HEK293 (cell line): ENCODE results near the gene DCTN3.
A peak's percentile ranks its signal among the peaks of the same experiment; 100 is the strongest.

Experiments
- CTCF ChIA-PET: fragments of 350-600 bp; formaldehyde crosslinking; extraction: SDS; loops from one replicate; lab custom pipeline; 2021; ENCODE audit warnings: antibody characterized with exemption; lab: Yijun Ruan, JAX
- POLR2A ChIA-PET: fragments of 300-600 bp; formaldehyde crosslinking; extraction: SDS; loops from one replicate; lab custom pipeline; 2020; ENCODE audit warnings: antibody characterized with exemption, inconsistent platforms; lab: Yijun Ruan, JAX
- H3K27ac ChIP-seq: fragments of 200-500 bp; sonication (Bioruptor generic); 2 replicates; pipeline ENCODE4 v1.5.1; 2014; ENCODE audit warnings: low read depth, low read length, control low read depth, inconsistent platforms; ENCODE audit errors: extremely low read depth
- H3K36me3 ChIP-seq, 2 experiments: fragments of 200-500 bp in 1 of 2; sonication (Bioruptor generic) in 1 of 2; 1 replicate in 1 of 2; 2 replicates in 1 of 2; pipeline ENCODE4 v1.5.1; 2014 to 2017; ENCODE audit warnings: inconsistent platforms in 2 of 2, low read length in 2 of 2; ENCODE audit not compliant: control insufficient read depth in 2 of 2, insufficient read depth in 1 of 2
- H3K4me1 ChIP-seq: fragments of 200-500 bp; sonication (Bioruptor generic); 2 replicates; pipeline ENCODE4 v1.5.1; 2014; ENCODE audit warnings: mild to moderate bottlenecking, low read length, inconsistent platforms; ENCODE audit not compliant: control insufficient read depth, insufficient read depth
- H3K4me3 ChIP-seq: 2 replicates; pipeline ENCODE4 v1.5.1; 2011; ENCODE audit warnings: low read depth, mild to moderate bottlenecking, control low read depth, low read length, moderate library complexity
- H3K9me3 ChIP-seq: fragments of 200-500 bp; sonication (Bioruptor generic); 2 replicates; pipeline ENCODE4 v1.5.1; 2014; ENCODE audit warnings: low read depth, low read length, inconsistent platforms; ENCODE audit not compliant: control insufficient read depth, insufficient read depth
- EGR2 ChIP-seq: fragments of 450-650 bp; formaldehyde crosslinking; IDR thresholded peaks from 2 replicates; pipeline ENCODE4 v1.5.1; 2016; ENCODE audit warnings: low read depth, missing biosample characterization, missing genetic modification characterization
- KLF7 ChIP-seq: fragments of 450-650 bp; formaldehyde crosslinking; IDR thresholded peaks from 2 replicates; pipeline ENCODE4 v1.5.1; 2016; ENCODE audit warnings: missing biosample characterization, missing genetic modification characterization, borderline replicate concordance
- OVOL3 ChIP-seq: fragments of 450-650 bp; formaldehyde crosslinking; IDR thresholded peaks from 2 replicates; pipeline ENCODE4 v1.5.1; 2016; ENCODE audit warnings: missing biosample characterization, missing genetic modification characterization
- PRDM6 ChIP-seq: fragments of 450-650 bp; formaldehyde crosslinking; IDR thresholded peaks from 2 replicates; pipeline ENCODE4 v1.5.1; 2017; ENCODE audit warnings: missing biosample characterization, missing genetic modification characterization
- SCRT2 ChIP-seq: fragments of 450-650 bp; formaldehyde crosslinking; IDR thresholded peaks from 2 replicates; pipeline ENCODE4 v1.5.1; 2016; ENCODE audit warnings: missing biosample characterization, missing genetic modification characterization
- SP3 ChIP-seq: fragments of 450-650 bp; formaldehyde crosslinking; IDR thresholded peaks from 2 replicates; pipeline ENCODE4 v1.5.1; 2016; ENCODE audit warnings: missing biosample characterization, missing genetic modification characterization
- ZBTB10 ChIP-seq: fragments of 450-650 bp; formaldehyde crosslinking; IDR thresholded peaks from 2 replicates; pipeline ENCODE4 v1.5.1; 2016; ENCODE audit warnings: missing biosample characterization, missing genetic modification characterization
- ZFP69B ChIP-seq: fragments of 450-650 bp; formaldehyde crosslinking; IDR thresholded peaks from 2 replicates; pipeline ENCODE4 v1.5.1; 2016; ENCODE audit warnings: missing biosample characterization, missing genetic modification characterization
- ZIC2 ChIP-seq: fragments of 450-650 bp; formaldehyde crosslinking; IDR thresholded peaks from 2 replicates; pipeline ENCODE4 v1.5.1; 2016; ENCODE audit warnings: missing biosample characterization, missing genetic modification characterization
- ZNF112 ChIP-seq: fragments of 450-650 bp; formaldehyde crosslinking; IDR thresholded peaks from 2 replicates; pipeline ENCODE4 v1.5.0; 2017; ENCODE audit warnings: missing biosample characterization, missing genetic modification characterization
- ZNF133 ChIP-seq: fragments of 450-650 bp; formaldehyde crosslinking; IDR thresholded peaks from 2 replicates; pipeline ENCODE4 v1.5.1; 2016; ENCODE audit warnings: missing biosample characterization, missing genetic modification characterization
- ZNF148 ChIP-seq: fragments of 450-650 bp; formaldehyde crosslinking; IDR thresholded peaks from 2 replicates; pipeline ENCODE4 v1.5.0; 2017; ENCODE audit warnings: missing biosample characterization, missing genetic modification characterization, borderline replicate concordance
- ZNF174 ChIP-seq: fragments of 450-650 bp; formaldehyde crosslinking; IDR thresholded peaks from 2 replicates; pipeline ENCODE4 v1.5.0; 2017; ENCODE audit warnings: missing biosample characterization, mild to moderate bottlenecking, missing genetic modification characterization
- ZNF48 ChIP-seq: fragments of 450-650 bp; formaldehyde crosslinking; IDR thresholded peaks from 2 replicates; pipeline ENCODE4 v1.5.1; 2016; ENCODE audit warnings: missing biosample characterization, missing genetic modification characterization
- ZNF510 ChIP-seq: fragments of 450-650 bp; formaldehyde crosslinking; IDR thresholded peaks from 2 replicates; pipeline ENCODE4 v1.5.1; 2018; ENCODE audit warnings: mild to moderate bottlenecking, missing genetic modification characterization, missing biosample characterization; ENCODE audit not compliant: insufficient replicate concordance
- ZNF521 ChIP-seq: fragments of 450-650 bp; formaldehyde crosslinking; IDR thresholded peaks from 2 replicates; pipeline ENCODE4 v1.5.1; 2017; ENCODE audit warnings: missing biosample characterization, mild to moderate bottlenecking, missing genetic modification characterization
- ZNF571 ChIP-seq: fragments of 450-650 bp; formaldehyde crosslinking; IDR thresholded peaks from 2 replicates; pipeline ENCODE4 v1.5.0; 2017; ENCODE audit warnings: missing biosample characterization, missing genetic modification characterization
- ZNF664 ChIP-seq: fragments of 450-650 bp; formaldehyde crosslinking; IDR thresholded peaks from 2 replicates; pipeline ENCODE4 v1.5.1; 2016; ENCODE audit warnings: missing biosample characterization, missing genetic modification characterization
- ZSCAN30 ChIP-seq: fragments of 450-650 bp; IDR thresholded peaks from 2 replicates; pipeline ENCODE4 v1.5.1; 2018; ENCODE audit warnings: missing biosample characterization, mild to moderate bottlenecking, missing genetic modification characterization, moderate library complexity
- TF ChIP-seq, protein P1 (sequence below): fragments of 450-650 bp; formaldehyde crosslinking; IDR thresholded peaks from 2 replicates; pipeline ENCODE4 v1.5.1; 2016; ENCODE audit warnings: missing biosample characterization, missing genetic modification characterization

Gene DCTN3

GRCh38 chr9:34601937-34602573, 18.2 kb downstream of the DCTN3 start:
- TF ChIP-seq SCRT2 (tag by site-specific recombination) (0 out of 2 replicates have a peak, but pooled peaks have one; percentile 43), SP3 (tag by site-specific recombination) (no peak)
- ChIA-PET POLR2A (no interaction called here), CTCF (interaction anchor here (0.7 to 6.1 kb wide), 17 partner anchors 9 to 270 kb away, joined by 3 to 105 read pairs (median 11); partner anchors contain the start of genes CCL27 and MYORG)
- Histone ChIP-seq H3K27ac (no peak overlapping the region), H3K9me3 (no peaks in the 10 kb centered on the region), H3K36me3 (no peaks in the 10 kb centered on the region), H3K4me3 (no peak overlapping the region), H3K4me1 (no peaks in the 10 kb centered on the region)

DNA sequence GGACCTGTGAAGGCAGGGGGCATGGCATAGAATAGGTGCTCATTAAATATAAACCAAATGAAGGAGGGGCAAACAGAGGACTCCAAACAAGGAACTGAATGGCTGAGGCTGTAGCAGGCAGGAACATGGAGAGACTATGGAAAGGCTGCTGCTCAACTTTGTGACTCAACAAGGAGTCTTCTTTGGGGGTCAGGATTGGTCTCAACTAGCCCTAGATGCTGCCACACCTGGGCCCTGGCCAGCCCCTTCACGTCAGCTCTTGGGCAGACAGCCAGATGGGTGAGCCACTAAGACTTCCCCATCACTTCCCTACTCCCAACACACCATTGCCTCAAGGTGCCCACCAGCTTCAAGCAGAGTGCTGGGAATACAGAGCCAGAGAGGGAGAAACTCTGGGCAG, 19.4 kb downstream of the DCTN3 start:
- no peak for TF ChIP-seq OVOL3 (tag by site-specific recombination)
- peak; percentile 29; the same call in 1 of the 2 replicates for TF ChIP-seq ZNF664 (tag by site-specific recombination)
- TF ChIP-seq ZNF112 (tag by site-specific recombination): no peak
- TF ChIP-seq ZNF521 (tag by site-specific recombination): no peak
- Histone ChIP-seq H3K4me1 (no peaks in the 10 kb centered on the region), H3K4me3 (no peak overlapping the region), H3K36me3 (no peaks in the 10 kb centered on the region), H3K9me3 (no peaks in the 10 kb centered on the region), H3K27ac (no peak overlapping the region)
- ChIA-PET CTCF (interaction anchor here (0.7 to 4.8 kb wide), 5 partner anchors 9 to 197 kb away, joined by 3 to 30 read pairs (median 15); no protein-coding TSS in a partner anchor), POLR2A (no interaction called here)

DNA sequence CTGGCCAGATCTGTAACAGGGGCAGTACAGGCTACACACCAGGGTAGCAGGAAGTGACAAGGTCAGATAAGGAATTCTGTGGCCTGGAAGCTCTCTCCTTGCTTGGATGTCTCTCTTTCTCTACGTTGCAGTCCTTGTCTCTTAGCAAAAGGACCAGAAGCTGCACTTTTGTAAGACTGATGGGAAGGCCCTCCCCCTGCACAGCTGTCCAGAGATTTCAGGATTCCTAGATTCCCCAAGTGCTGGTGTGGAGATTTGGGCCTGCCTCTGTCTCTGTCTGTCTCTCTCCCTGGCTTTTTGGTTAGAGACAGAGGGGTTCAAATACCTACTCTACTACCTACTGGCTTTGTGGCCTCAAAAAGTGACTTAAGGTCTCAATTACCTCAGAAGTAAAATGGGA, 20.7 kb downstream of the DCTN3 start:
- TF ChIP-seq EGR2 (tag by site-specific recombination): no peak
- no peak for TF ChIP-seq ZBTB10 (tag by site-specific recombination)
- no peak for TF ChIP-seq PRDM6 (tag by site-specific recombination)
- TF ChIP-seq ZNF664 (tag by site-specific recombination): no peak
- TF ChIP-seq ZNF48 (tag by site-specific recombination): no peak
- TF ChIP-seq, protein P1, sequence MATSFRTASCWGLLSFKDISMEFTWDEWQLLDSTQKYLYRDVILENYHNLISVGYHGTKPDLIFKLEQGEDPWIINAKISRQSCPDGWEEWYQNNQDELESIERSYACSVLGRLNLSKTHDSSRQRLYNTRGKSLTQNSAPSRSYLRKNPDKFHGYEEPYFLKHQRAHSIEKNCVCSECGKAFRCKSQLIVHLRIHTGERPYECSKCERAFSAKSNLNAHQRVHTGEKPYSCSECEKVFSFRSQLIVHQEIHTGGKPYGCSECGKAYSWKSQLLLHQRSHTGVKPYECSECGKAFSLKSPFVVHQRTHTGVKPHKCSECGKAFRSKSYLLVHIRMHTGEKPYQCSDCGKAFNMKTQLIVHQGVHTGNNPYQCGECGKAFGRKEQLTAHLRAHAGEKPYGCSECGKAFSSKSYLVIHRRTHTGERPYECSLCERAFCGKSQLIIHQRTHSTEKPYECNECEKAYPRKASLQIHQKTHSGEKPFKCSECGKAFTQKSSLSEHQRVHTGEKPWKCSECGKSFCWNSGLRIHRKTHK: no peak
- no peak for TF ChIP-seq ZFP69B (tag by site-specific recombination)
- TF ChIP-seq ZNF148 (tag by site-specific recombination): no peak
- TF ChIP-seq ZNF571 (tag by site-specific recombination): no peak
- TF ChIP-seq ZNF133 (tag by site-specific recombination): no peak
- no peak for TF ChIP-seq ZNF510
- no peak for TF ChIP-seq ZSCAN30 (tag by site-specific recombination)
- TF ChIP-seq KLF7 (tag by site-specific recombination): no peak
- no peak for TF ChIP-seq ZNF174 (tag by site-specific recombination)
- no peak for TF ChIP-seq ZIC2 (tag by site-specific recombination)
- ChIA-PET CTCF (interaction anchor here (0.8 to 4.8 kb wide), 8 partner anchors 8 to 196 kb away, joined by 4 to 30 read pairs (median 8); no protein-coding TSS in a partner anchor), POLR2A (no interaction called here)
- H3K36me3 ChIP-seq: no peaks in the 10 kb centered on the region
- H3K4me3 ChIP-seq: no peak overlapping the region
- H3K27ac ChIP-seq: no peak overlapping the region
- no peaks in the 10 kb centered on the region for H3K4me1 ChIP-seq
- no peaks in the 10 kb centered on the region for H3K9me3 ChIP-seq
